ENCODE data around the gene SLC35F3. TPM values are rescaled to one million over a fixed set of nuclear protein-coding genes. Genes with fewer than 3 reads are reported as not detected.

Gene SLC35F3
- total RNA-seq, 2 donors from 2014 or later = 0.12 to 0.14 TPM

Small RNA genes lying within 50 kb of the gene (microRNA-seq; reads per million reads assigned to microRNA genes)
- 0 reads per million in 2 donors for gene MIR4671

Measured in left colon (tissue), 2 donors.